Neural progenitor cell (in vitro differentiated cells): ENCODE measurements around the gene YIPF7. TPM values are rescaled to one million over a fixed set of nuclear protein-coding genes. Genes with fewer than 3 reads are reported as not detected.

Experiments used
- DNase-seq: peaks from one replicate; pipeline ENCODE4 v3.0.0-alpha.2; 2016; ENCODE audit warnings: low spot score
- H2AFZ ChIP-seq: fragments of 200-600 bp; sonication (generic); replicated peaks from 2 replicates; pipeline ENCODE4 v1.6.1; 2016; ENCODE audit warnings: antibody characterized with exemption
- H3F3A ChIP-seq: fragments of 200-600 bp; sonication (generic); 2 replicates; pipeline ENCODE4 v1.6.1; 2016; ENCODE audit warnings: antibody characterized with exemption, low read depth
- H3K27ac ChIP-seq: fragments of 200-600 bp; sonication (generic); 2 replicates; pipeline ENCODE4 v1.5.1; 2016; ENCODE audit warnings: mild to moderate bottlenecking
- H3K27me3 ChIP-seq: fragments of 200-600 bp; sonication (generic); 2 replicates; pipeline ENCODE4 v1.6.1; 2016; ENCODE audit warnings: mild to moderate bottlenecking, moderate library complexity
- H3K36me3 ChIP-seq: fragments of 200-600 bp; sonication (generic); 2 replicates; pipeline ENCODE4 v1.5.1; 2016
- H3K4me1 ChIP-seq: fragments of 200-600 bp; sonication (generic); 2 replicates; pipeline ENCODE4 v1.6.1; 2016; ENCODE audit warnings: mixed run types
- H3K4me2 ChIP-seq: fragments of 200-600 bp; sonication (generic); 2 replicates; pipeline ENCODE4 v1.6.1; 2016
- H3K4me3 ChIP-seq: fragments of 200-600 bp; sonication (generic); 2 replicates; pipeline ENCODE4 v1.5.1; 2016
- H3K79me2 ChIP-seq: fragments of 200-600 bp; sonication (generic); 2 replicates; pipeline ENCODE4 v1.6.1; 2016; ENCODE audit warnings: low read depth
- H3K9ac ChIP-seq: fragments of 200-600 bp; sonication (generic); 2 replicates; pipeline ENCODE4 v1.6.1; 2016
- H3K9me3 ChIP-seq: fragments of 200-600 bp; sonication (generic); 2 replicates; pipeline ENCODE4 v1.5.1; 2016; ENCODE audit warnings: low read depth
- H4K20me1 ChIP-seq: fragments of 200-600 bp; sonication (generic); 2 replicates; pipeline ENCODE4 v1.6.1; 2016; ENCODE audit warnings: low read depth
- H3K27ac Mint-ChIP-seq: 3 replicates; pipeline ENCODE4 v1.8.0; 2021; ENCODE audit warnings: mixed read lengths
- H3K27me3 Mint-ChIP-seq: 2 replicates; pipeline ENCODE4 v1.8.0; 2022; ENCODE audit warnings: low read depth, mild to moderate bottlenecking, inconsistent platforms, moderate library complexity, mixed read lengths; ENCODE audit not compliant: insufficient read depth
- H3K36me3 Mint-ChIP-seq: 3 replicates; pipeline ENCODE4 v1.8.0; 2021; ENCODE audit warnings: mixed read lengths
- H3K4me1 Mint-ChIP-seq: 3 replicates; pipeline ENCODE4 v1.8.0; 2021; ENCODE audit warnings: mixed read lengths
- H3K4me3 Mint-ChIP-seq: 3 replicates; pipeline ENCODE4 v1.8.0; 2021; ENCODE audit warnings: mild to moderate bottlenecking, moderate library complexity, mixed read lengths
- H3K9me3 Mint-ChIP-seq: 3 replicates; pipeline ENCODE4 v1.8.0; 2020; ENCODE audit warnings: mixed read lengths
- EZH2 ChIP-seq: fragments of 200-600 bp; sonication (generic); IDR thresholded peaks from 2 replicates; pipeline ENCODE4 v1.6.1; 2017; ENCODE audit warnings: antibody characterized with exemption, mild to moderate bottlenecking, moderate library complexity
- EZH2phosphoT487 ChIP-seq: fragments of 200-600 bp; sonication (generic); IDR thresholded peaks from 2 replicates; pipeline ENCODE4 v1.6.1; 2017; ENCODE audit warnings: antibody characterized with exemption
- total RNA-seq: library from RNA; depleted of rRNA; stranded (reverse); fragments of >200 nt; gene quantifications from 2 replicates; pipeline ENCODE4 v1.2.3, GENCODE V29; 2015; ENCODE audit warnings: low replicate concordance
- TF ChIP-seq, protein P1 (sequence below): fragments of 200-600 bp; sonication (generic); IDR thresholded peaks from 2 replicates; pipeline ENCODE4 v1.5.1; 2017; ENCODE audit warnings: antibody characterized with exemption, mild to moderate bottlenecking

Gene YIPF7
- total RNA-seq, 1 donor from 2014 or later: not detected

DNA sequence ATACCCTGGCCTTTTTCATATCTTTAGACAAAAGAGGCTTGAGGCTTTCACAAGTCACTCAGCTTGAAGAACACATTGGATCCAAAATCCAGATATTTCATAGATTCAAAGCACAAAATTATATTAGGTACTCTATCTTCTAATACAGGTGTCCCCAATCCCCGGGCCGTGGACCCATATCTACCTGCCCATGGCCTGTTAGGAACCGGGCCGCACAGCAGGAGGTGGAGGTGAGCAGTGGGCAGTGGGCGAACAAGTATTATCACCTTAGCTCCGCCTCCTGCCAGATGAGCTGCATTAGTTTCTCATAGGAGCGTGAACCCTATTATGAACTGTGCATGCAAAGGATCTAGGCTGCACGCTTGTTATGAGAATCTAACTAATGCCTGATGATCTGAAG, 18.7 kb downstream of the YIPF7 start:
- H3K4me3 ChIP-seq: no peak overlapping the region
- DNase-seq: no peak
- no peaks in the 10 kb centered on the region for H3K36me3 ChIP-seq
- no peak overlapping the region for H3K27ac ChIP-seq
- Mint-ChIP-seq H3K27me3 (no peaks in the 10 kb centered on the region), H3K9me3 (no peaks in the 10 kb centered on the region), H3K4me1 (no peaks in the 10 kb centered on the region), H3K36me3 (no peaks in the 10 kb centered on the region), H3K4me3 (no peak overlapping the region), H3K27ac (no peak overlapping the region)
- TF ChIP-seq, protein P1, sequence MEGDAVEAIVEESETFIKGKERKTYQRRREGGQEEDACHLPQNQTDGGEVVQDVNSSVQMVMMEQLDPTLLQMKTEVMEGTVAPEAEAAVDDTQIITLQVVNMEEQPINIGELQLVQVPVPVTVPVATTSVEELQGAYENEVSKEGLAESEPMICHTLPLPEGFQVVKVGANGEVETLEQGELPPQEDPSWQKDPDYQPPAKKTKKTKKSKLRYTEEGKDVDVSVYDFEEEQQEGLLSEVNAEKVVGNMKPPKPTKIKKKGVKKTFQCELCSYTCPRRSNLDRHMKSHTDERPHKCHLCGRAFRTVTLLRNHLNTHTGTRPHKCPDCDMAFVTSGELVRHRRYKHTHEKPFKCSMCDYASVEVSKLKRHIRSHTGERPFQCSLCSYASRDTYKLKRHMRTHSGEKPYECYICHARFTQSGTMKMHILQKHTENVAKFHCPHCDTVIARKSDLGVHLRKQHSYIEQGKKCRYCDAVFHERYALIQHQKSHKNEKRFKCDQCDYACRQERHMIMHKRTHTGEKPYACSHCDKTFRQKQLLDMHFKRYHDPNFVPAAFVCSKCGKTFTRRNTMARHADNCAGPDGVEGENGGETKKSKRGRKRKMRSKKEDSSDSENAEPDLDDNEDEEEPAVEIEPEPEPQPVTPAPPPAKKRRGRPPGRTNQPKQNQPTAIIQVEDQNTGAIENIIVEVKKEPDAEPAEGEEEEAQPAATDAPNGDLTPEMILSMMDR: no peak
- TF ChIP-seq EZH2: no peak
- TF ChIP-seq EZH2phosphoT487: no peak
- no peak overlapping the region for H3K4me2 ChIP-seq
- H3K27me3 ChIP-seq: no peaks in the 10 kb centered on the region
- no peaks in the 10 kb centered on the region for H3K4me1 ChIP-seq
- H3K9ac ChIP-seq: no peak overlapping the region
- no peaks in the 10 kb centered on the region for H3K79me2 ChIP-seq
- H4K20me1 ChIP-seq: no peaks in the 10 kb centered on the region
- H3K9me3 ChIP-seq: no peaks in the 10 kb centered on the region
- H3F3A ChIP-seq: no peaks in the 10 kb centered on the region
- no peak overlapping the region for H2AFZ ChIP-seq

DNA sequence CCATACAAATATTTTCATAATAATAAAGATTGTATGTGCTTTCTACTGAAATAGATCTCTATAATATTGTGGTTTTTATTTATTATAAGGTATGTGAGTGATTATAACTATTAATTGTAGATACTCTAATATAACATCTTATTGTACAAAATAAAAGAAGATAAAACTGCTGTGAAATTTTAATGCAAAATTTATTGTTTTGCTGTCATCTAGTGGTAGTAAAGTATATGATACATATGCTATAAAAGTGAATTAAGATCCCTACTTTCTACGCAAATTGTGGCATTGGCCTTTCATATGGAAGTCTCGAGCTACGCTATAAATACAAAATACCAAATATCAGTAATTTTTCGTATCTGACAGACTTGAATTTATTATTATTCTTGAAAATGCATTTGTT, 19.3 kb downstream of the YIPF7 start:
- Histone ChIP-seq H3K4me1 (no peaks in the 10 kb centered on the region), H3K9me3 (no peaks in the 10 kb centered on the region), H3K4me3 (no peak overlapping the region), H4K20me1 (no peaks in the 10 kb centered on the region), H3K9ac (no peak overlapping the region), H3K27me3 (no peaks in the 10 kb centered on the region), H3K27ac (no peak overlapping the region), H2AFZ (no peak overlapping the region), H3K4me2 (no peak overlapping the region), H3K36me3 (no peaks in the 10 kb centered on the region), H3F3A (no peaks in the 10 kb centered on the region), H3K79me2 (no peaks in the 10 kb centered on the region)
- no peaks in the 10 kb centered on the region for H3K9me3 Mint-ChIP-seq
- H3K36me3 Mint-ChIP-seq: no peaks in the 10 kb centered on the region
- no peaks in the 10 kb centered on the region for H3K4me1 Mint-ChIP-seq
- no peak for DNase-seq
- no peak overlapping the region for H3K4me3 Mint-ChIP-seq
- H3K27me3 Mint-ChIP-seq: no peaks in the 10 kb centered on the region
- TF ChIP-seq EZH2 (no peak), EZH2phosphoT487 (no peak)
- TF ChIP-seq, protein P1: no peak
- H3K27ac Mint-ChIP-seq: no peak overlapping the region

DNA sequence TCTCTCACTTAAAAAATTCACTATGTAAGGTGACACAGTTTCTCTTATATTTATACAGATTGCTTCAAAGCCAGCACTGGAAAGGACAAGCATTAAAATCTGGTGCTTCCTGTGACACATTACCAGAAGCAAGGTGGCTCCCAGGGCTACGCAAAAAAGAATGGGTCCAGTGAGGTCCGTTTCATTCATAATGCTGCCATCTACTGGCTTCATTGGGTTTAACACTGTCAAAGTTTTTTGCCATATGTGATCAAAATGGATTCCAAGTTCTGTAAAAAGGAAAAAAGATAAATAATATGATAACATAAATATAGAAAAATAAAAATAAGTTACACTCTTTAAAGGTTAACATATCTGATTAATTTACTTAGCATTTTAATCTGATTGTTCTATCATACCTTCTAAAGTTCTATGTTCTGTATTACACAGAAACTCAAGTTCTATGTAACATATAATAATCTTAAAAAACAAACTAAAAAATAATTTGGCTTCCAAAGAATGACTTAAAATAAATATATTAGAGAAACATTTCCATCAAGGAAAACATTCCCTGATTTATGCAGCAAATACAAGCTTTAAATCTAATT, 22.1 kb downstream of the YIPF7 start:
- H4K20me1 ChIP-seq: no peaks in the 10 kb centered on the region
- H3K36me3 ChIP-seq: no peaks in the 10 kb centered on the region
- no peaks in the 10 kb centered on the region for H3K4me1 ChIP-seq
- no peak overlapping the region for H3K9ac ChIP-seq
- peak overlapping the region; percentile 41 for H2AFZ ChIP-seq
- no peaks in the 10 kb centered on the region for H3F3A ChIP-seq
- Mint-ChIP-seq H3K27ac (no peak overlapping the region), H3K27me3 (no peaks in the 10 kb centered on the region), H3K4me3 (no peak overlapping the region), H3K36me3 (no peaks in the 10 kb centered on the region), H3K9me3 (no peaks in the 10 kb centered on the region), H3K4me1 (no peaks in the 10 kb centered on the region)
- no peaks in the 10 kb centered on the region for H3K9me3 ChIP-seq
- H3K27ac ChIP-seq: no peak overlapping the region
- no peaks in the 10 kb centered on the region for H3K27me3 ChIP-seq
- no peak for TF ChIP-seq EZH2
- no peak for TF ChIP-seq EZH2phosphoT487
- TF ChIP-seq, protein P1: peak; percentile 69
- no peak overlapping the region for H3K4me2 ChIP-seq
- H3K4me3 ChIP-seq: no peak overlapping the region
- peak; percentile 66 for DNase-seq
- H3K79me2 ChIP-seq: no peaks in the 10 kb centered on the region
